Kasumi-1 (cell line): ENCODE results near the gene TMCO4.
"Not testable (repeated sequence)": the region's sequence is repeated elsewhere in the genome, so short reads cannot be mapped to it uniquely, and the experiment has no call there.

Source experiments
- DNase-seq, 2 experiments: peaks; one replicate each; lab custom pipeline; 2025; lab: John Stamatoyannopoulos, UW

Gene TMCO4

DNA sequence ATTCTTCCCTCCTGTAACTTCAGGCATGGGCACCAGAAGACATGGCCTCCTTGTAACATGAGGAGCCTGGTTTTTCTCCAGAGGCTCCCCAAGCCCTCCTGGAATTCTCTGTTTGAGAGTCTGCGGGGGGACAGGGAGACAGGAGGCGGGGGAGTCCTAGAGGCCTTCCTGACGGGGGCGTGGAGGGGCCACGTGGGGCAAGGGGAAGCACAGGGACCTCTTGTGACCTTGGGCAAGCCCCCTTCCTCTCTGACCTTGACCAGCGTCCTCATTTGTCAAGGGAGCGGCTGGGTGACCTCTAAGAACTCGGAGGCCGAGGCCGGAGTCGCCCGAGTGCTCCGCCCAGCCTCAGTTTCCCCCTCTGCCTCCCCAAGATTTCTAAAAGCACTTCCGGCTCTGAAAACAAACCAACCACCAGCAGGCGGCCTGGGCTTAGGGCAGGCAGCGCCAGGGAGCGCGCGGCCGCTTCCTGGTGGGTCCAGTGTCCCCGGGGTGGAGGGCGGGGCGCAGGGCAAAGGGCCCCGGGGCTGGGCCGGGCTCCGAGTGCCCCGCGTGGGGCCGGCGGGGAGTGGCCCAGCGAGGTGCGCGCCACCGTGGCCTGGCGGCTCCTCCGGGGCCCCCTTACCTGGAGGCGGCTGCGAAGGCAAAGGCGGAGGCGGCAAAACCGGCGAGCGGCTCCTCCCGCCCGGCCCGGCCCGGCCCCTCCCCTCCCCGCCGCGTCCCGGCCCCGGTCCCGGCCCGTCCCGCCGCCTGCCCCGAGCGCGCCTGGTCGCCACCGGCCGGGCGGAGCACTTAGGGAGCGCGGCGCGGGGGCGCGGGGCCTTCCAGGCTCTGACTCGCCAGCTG is at the start of gene TMCO4:
Gene TMCO4, minus strand, starts transcription at position 687 of the 846 bp plus-strand sequence. CDS start 19,158 bp downstream, outside the sequence.
- peak; percentile 22 to 30 for DNase-seq

DNA sequence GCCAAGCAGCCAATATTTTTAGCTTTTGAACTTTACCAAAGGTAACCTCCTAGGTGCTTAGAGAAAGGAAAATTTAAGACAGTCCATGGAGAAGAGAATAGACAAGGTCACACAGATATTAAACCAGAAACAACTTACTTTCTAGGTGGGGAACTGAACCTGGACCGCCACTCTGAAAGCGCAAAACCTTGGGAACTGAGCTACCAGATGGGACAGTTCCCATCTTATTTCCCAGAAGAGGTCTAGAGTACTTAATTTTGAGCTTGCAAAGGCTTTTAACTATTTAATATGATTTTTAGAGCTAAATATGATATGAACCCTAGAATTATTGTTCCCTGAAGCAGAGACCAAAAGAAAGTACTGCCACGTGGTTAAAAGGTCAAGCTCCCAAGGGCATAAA is 49.6 kb upstream of the TMCO4 start:
- DNase-seq, result not testable (repeated sequence)

DNA sequence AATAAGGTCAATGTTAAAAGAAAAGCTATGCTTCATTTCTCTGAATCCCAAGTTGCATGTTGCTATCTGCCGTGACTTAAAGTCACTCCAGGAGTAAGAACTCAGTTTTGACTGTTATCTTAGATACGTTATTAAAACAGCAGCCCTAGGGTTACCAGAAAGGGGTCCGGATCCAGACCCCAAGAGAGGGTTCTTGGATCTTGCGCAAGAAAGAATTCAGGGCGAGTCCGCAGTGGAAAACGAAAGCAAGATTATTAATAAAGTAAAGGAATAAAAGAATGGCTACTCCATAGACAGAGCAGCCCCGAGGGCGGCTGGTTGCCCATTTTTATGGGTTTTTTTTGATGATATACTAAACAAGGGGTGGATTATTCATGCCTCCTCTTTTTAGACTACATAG is 47.6 kb upstream of the TMCO4 start:
- DNase-seq, result not testable (repeated sequence)

DNA sequence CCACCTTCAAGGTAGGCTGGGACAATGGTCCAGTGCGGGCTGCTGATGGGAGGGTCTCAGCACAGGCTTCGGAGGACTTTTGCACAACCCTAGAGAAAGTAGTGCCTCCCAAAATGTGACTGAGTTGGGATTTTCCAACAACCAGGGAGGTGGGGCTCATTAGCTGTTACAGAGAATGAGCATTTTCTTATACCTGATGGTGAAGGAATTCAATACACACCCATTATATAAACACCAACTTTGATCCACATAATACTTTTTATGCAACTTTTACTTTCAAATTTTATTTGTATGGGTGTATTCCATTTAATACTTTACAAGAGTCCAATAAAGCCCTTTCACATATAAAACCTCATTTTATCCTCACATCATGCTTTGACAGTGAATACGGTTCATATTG is 46.6 kb upstream of the TMCO4 start:
- no peak for DNase-seq

DNA sequence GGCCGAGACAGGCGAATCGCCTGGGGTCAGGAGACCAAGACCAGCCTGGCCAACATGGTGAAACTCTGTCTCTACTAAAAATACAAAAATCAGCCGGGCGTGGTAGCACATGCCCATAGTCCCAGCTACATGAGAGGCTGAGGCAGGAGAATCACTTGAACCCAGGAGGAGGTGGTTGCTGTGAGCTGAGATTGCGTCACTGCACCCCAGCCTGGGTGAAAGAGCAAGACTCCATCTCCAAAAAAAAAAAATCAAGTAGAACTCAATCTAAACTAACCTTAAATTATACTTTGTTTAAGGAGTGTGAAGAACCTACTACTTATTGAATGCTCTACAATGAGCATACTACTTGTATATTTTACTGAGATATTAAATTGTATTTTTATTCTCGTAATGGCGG is 45.8 kb upstream of the TMCO4 start:
- DNase-seq, result no peak

DNA sequence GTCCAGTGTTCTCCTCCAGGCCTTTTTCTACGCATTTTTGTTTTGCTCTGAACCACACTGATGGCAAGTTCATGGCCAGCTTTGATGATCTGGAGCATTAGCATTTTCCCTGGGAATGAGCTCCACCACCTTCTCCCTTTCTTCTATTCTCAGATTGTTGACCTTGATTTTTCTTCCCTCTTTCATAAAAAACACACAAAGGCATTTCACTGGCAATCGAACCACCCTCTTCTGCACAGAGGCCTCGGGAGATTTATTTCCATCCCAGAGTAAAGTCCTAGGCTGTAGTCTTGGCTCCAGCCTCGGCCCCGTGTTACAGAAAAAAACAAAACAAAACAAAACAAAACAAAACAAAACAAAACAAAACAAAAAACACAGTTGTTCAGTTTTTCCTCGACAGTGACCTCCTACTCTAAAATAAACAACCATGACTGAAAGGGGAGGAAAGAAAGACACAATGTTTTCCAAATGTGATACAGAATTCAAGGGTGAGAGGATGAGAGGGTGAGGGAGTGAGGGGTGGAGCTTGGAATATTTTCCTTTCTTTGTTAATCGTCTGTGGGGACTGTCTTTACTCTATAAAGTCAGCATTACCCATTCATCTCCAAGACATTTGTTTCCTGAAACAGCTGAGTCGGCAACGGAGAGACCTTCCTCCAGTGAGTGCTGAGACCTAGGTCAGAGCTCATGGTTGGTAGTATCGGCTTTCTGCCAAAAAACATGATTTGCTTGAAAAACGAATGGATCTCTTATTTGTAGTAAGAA is 45.2 kb upstream of the TMCO4 start:
- DNase-seq, result no peak

DNA sequence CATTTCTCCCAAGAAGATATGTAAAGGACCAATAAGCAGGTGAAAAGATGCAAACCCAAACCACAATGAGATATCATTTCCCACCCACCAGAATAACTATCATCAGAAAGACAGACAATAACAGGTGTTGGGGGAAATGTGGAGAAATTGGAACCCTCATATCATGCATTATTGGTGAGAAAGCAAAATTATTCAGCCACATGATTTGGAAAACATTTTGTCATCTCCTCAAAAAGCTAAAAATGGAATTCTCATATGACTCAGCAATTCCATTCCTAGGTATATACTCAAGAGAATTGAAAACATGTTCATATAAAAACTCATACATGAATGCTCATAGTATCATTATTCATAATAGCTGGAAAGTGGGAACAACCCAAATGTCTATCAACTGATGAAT is 40.5 kb upstream of the TMCO4 start:
- DNase-seq, result no peak

DNA sequence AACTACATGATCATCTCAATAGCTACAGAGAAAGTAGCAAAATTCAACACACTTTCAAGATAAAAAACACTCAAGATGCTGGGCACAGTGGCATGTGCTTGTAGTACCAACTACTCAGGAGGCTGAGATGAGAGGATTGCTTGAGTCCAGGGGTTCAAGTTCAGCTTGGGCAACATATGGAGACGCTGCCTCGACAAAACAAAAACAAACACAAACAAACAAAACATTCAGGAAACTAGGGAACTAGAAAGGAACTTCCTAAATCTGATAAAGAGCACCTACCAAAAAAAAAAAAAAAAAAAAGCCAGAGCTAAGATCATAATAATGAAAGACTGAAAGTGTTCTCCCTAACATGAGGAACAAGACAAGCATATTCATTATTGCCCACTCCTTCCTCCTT is 38.1 kb upstream of the TMCO4 start:
- DNase-seq, result no peak

DNA sequence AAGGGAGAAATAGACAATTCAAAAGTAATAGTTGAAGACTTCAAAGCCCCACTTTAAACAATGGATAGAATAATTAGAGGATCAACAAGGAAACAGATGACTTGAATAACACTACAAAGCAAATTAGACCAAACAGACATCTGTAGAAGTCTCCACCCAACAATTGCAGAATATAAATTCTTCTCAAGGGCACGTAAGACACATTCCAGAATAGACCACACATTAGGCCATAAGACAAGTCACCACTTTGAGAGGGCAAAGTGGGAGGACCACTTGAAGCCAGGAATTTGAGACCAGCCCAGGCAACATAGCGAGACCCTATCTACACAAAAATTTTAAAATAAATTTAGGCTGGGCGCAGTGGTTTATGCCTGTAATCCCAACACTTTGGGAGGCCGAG is 35.9 kb upstream of the TMCO4 start:
- DNase-seq, result no peak

DNA sequence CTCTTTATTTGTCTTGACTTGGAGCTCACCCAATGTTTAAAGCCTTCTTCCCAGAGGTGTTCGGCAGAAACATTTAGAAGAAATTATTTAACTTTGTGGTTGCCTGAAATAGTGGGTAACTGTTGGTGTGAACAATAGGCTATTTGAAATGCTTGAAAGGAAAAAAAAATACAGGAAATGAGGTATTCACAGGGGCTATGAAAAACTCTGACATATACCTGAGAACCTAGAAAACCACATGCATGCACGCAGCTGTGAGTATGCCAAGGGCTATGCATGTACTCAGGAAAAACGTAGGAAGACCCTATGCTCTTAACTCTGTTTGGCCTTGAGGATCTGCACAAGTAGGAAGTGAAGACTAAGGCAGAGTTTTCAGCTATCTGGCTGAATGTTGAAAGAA is 31.7 kb upstream of the TMCO4 start:
- DNase-seq, result no peak

DNA sequence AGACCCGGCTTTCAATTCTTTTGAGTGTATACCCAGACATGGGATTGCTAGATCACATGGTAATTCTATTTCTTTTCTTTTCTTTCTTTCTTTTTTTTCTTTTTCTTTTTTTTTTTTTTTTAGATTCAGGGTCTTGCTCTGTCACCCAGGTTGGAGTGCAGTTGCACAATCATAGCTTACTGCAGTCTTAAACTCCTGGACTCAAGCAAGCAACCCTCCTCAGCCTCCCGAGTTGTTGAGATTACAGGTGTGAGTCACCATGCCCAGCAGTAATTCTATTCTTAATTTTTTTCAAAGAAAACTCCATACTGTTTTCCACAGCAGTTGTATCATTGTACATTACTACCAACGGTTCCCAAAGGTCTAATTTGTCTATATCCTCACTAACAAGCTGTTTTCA is 28.8 kb upstream of the TMCO4 start:
- DNase-seq, result no peak

DNA sequence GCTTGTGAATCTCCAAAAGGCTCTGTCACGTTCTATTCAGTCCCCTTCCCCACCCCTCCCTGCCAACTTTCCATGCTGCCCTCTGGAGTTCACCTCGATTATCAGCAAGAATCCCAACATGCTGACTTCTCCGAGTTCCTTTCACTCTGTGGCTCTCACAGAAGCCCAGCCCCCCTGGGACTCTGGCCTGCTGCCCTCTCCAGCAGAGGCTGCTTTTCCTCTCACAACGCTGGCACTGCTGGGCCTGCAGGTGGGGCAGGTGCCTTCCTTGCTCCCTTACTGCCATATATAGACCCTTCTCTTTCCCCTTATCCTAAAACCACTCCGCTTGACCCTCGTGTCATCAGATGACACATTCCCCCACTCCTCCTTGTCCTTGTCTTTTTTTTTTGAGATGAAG is 25.6 kb upstream of the TMCO4 start:
- no peak for DNase-seq

DNA sequence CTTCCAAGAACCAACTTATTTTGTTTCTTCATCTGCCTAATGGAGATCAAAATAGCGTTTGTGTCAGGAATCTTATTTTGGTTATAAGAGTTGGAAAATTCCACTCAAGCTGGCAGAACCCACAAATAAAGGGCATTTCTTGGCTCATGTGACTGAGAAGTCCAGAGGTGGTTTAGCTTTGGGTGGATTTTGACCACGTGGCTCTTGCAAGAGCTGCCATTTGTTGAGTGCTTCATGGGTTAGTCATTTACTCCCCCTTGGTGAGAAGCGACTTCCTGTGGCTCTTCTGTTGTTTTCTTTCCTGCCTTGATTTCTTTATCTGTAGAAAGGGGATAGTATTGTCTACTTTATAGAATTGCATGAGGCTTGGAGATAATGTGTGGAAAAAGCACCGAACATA is 24.8 kb upstream of the TMCO4 start:
- no peak for DNase-seq

DNA sequence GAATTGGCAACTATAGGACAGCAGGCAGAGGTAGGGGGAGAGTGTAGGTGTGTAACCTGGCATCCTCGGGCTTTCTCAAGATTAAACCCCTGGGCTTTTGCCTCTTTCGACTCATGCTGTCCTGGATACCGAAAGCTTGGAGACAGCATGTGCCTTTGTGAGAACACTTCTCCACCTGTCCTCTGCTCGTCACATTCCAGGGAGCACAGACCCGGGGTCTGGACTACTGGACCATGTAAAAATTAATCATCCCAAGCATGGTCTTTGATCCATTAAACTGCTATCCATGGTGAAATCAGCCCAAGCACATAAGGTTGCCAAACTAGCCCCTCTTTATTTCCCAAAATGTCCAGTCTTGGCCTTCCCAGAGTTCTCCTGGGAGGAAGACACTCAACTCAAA is 24.3 kb upstream of the TMCO4 start:
- DNase-seq, result no peak

DNA sequence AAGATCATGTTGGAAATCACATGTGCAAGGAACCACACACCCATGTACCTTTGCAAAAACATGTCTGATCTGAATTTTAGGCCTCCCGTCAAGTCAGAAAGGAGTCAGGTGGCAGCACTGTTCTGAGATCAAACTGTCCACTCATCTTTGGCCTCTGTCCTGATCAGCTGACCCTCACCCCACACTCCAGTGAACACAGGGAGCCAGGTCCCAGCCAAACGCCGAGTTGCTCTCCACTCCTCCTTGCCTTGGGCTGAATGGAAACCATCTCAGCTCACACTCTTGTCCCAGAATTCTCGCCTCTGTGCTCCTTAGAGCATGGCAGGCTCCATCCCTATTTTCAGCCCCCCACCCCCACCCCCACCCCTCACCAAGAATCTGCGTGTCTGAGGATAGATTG is 20.0 kb upstream of the TMCO4 start:
- DNase-seq, result no peak

DNA sequence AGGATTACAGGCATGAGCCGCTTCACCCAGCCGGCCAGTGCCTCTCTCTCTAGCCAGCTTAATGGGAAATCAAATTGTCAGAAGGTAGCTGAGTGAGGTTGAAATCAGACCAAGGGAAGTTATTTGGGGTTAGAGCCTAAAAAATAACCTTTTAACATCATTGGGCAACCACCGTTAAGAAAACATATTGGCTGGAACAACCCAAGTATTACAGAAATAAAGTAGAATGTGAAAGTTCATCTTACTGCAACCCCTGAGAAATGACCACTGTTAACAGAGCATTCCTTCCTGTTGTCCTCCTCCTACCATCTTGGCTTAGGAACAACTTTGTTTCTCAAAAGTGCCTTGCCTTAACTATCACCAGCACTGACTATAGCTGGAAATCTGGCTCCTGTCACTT is 18.6 kb upstream of the TMCO4 start:
- no peak for DNase-seq

DNA sequence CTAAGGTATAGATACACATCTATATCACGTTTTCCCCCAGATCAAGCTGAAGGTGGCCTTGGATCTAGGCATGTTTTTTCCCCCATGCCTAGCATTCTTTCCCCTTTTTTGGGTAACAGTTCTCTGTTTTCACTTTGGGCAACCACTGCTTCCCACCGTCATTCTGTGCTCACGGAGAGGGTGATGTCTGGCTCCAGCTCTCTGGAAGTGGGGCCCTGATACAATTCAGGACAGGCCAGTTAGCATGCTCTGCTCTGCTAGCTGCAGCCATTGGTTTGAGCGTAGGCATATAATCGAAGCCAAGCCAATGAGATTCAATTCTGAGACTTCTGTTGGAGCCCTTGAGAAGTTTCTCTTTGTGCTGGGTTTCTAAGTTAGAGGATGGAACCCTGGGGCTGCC is 17.4 kb upstream of the TMCO4 start:
- no peak for DNase-seq

DNA sequence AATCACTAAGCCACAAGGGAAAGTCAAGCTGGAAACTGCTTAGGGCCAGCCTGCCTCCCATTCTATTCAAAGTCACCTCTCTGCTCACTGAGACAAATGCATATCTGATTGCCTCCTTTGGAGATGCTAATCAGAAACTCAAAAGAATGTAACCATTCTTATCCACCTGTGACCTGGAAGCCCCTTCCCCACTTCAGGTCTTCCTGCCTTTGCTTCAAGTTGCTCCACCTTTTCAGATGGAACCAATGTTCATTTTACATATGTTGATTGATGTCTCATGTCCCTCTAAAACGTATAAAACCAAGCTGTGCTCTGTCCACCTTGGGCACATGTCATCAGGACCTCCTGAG is 17.0 kb upstream of the TMCO4 start:
- DNase-seq, result not testable (repeated sequence)

DNA sequence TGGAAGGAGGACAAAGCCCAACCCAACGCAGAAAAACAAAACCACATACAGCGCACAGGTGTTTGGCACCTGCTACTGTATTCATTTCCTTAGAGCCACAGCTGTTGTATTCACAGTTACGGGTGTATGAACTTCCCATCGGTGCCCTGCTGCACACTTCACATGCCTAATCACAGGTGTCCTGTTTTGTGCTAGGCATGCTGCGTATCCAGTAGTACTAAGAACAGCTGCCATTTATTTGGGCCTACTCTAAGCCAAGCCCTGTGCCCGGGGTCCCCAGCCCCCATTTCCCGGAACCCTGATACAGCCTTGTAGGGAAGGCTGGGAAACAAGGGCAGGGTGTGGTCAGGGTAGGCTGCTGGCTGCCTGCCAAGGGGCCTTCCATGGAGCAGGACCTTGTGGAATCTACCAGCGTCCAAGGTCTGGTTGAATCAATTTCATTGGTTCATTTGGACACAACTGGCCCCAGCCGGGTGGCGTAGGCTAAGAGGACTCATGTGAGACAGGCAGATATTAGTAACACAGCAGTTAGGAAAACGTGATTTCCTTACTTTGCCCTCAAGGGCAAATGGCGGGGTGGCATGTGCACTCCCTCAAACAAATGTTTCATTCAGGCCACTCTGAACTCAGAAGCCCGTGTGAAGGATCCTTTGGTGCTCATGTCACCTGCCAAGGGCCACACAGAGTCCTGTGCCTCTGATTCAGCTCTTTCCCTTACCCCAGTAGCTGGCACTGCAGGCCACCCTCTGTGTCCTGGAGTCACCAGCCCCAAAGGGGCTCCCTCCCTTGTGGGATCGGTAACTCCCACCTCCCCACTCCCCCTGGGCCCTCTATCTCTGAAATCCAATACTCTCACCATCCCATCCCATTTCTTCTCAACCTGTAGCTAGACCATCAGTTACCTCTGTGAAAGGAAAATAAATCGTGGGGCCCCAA is 16.4 kb upstream of the TMCO4 start:
- no peak for DNase-seq

DNA sequence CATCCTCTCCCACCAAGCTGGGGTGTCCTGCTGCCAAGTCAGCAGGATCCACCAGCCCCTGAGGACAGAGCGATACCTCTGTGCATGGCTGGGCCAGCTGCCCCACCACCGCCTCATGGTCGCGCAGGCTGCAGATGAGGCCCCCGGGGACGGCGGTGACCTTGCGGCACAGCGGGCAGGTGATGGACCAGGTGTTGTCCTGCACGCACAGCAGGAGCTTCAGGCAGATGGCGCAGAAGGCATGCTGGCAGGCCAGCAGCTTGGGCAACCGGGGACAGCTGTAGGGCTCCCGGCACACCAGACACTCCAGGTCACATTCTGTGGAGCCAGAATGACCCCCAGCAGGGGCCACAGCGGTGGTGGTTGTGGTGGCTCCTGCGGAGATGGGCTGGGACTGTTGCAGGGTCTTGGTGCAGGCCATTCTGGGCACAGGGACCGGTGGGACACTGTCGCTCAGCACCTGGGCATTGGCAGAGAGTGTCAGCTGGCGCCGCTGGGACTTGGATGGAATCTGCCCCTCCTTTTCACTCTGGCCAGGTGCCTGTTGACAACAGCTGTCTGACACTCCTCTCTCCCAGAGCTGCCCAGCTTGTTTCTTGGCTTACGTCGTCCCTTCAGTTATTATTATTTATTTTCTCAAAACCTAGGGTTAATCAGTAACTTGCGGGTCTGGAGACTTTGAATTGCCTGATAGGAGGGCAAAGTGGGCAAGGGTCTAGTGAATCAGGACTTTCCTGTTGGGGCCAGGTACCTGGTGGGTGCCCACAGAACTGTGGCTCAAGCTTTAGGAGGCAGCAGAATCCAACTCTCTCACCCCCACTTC is 15.2 kb upstream of the TMCO4 start, which contains the start of gene RNF186:
Gene RNF186, minus strand, starts transcription at position 603 of the 823 bp plus-strand sequence. Its CDS starts 182 bp downstream, at position 421.
- no peak for DNase-seq

DNA sequence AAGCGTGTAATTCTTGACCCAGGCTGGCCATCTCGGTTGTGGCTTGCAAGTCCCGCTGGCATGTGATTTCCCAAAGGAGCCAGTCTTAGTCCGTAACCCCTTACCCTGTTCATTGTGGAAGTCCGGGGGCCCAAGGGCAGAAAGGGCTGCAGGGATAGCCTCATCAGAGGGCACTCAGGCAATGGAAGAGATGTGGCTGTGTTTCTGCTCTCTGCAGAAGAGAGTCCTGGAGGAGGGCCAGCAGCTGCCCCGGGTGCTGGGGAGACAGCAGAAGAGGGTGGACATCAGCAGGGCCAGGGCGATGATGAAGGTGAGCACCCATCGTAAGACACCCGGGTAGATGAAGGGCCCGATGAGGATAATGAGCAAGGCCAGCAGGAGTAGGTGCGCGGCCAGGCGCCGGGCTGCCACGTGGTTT is 14.5 kb upstream of the TMCO4 start:
- DNase-seq, result no peak

DNA sequence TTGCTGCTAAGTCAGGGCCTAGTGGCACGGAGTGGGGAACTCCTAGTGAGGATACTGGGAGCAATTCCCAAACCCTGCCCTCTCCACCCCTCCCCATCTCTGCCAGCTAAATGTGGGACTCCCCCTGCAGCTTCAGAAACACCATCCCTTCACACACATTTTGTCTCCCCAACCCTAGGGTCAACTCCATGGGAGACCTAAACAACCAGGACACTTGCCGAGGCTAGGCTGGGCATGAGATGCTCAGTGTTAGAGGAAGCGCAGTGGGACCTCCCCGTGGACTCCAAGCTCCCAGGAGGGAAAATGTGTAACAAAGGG is 13.9 kb upstream of the TMCO4 start:
- DNase-seq, result no peak
